HepG2 (cell line): ENCODE data around the gene STK31. TPM values are rescaled to one million over a fixed set of nuclear protein-coding genes. Genes with fewer than 3 reads are reported as not detected.
"Not testable (repeated sequence)": the region's sequence is repeated elsewhere in the genome, so short reads cannot be mapped to it uniquely, and the experiment has no call there.

ENCODE experiments used
- ATAC-seq: fragments of 200-7000 bp; cut with Tn5 transposase; 3 replicates; pipeline ENCODE4 v1.9.1; 2020; ENCODE audit warnings: mild to moderate bottlenecking, moderate library complexity
- BruUV-seq: library from RNA; stranded (reverse); fragments of 400-500 nt; replicated peaks from 2 replicates; lab custom pipeline; 2021; lab: Mats Ljungman, UMichigan
- CTCF ChIA-PET: fragments of 300-600 bp; formaldehyde crosslinking; extraction: SDS; loops from one replicate; lab custom pipeline; 2021; ENCODE audit warnings: low total read pairs, inconsistent platforms, low intra/inter-chr PET ratio; lab: Yijun Ruan, JAX
- POLR2A ChIA-PET: fragments of 350-600 bp; sonication (Branson Sonifier 250); formaldehyde crosslinking; loops from one replicate; lab custom pipeline; 2020; ENCODE audit warnings: antibody characterized with exemption, inconsistent platforms; lab: Yijun Ruan, JAX
- DNase-seq: peaks from one replicate; pipeline ENCODE4 v3.0.0-alpha.2; 2015; ENCODE audit warnings: low spot score
- FAIRE-seq: peaks from 3 replicates; lab custom pipeline; 2011; peaks lifted over from hg19 to GRCh38; lab: Jason Lieb, UNC
- H2AFZ ChIP-seq: one replicate; pipeline ENCODE4 v1.6.1; 2011; ENCODE audit warnings: low read length, inconsistent platforms
- H3K27ac ChIP-seq: fragments of 300-600 bp; 3 replicates; pipeline ENCODE4 v1.8.0; 2011; ENCODE audit warnings: mixed run types, mild to moderate bottlenecking, mixed read lengths, low read length, inconsistent platforms; ENCODE audit not compliant: insufficient read depth; ENCODE audit errors: extremely low read length
- H3K27me3 ChIP-seq, 2 experiments: fragments of 200-600 bp in 1 of 2; 2 replicates in 1 of 2; 3 replicates in 1 of 2; pipeline versions ENCODE4 v1.6.0 to v1.8.0; 2011; ENCODE audit warnings: low read length in 2 of 2, mild to moderate bottlenecking in 2 of 2, moderate library complexity in 2 of 2, inconsistent platforms in 1 of 2; ENCODE audit not compliant: insufficient read depth in 2 of 2, control insufficient read depth in 1 of 2
- H3K36me3 ChIP-seq, 2 experiments: fragments of 200-600 bp in 1 of 2; replicated peaks in 1 of 2; 2 replicates in 1 of 2; 3 replicates in 1 of 2; pipeline versions ENCODE4 v1.5.1 to v1.8.0; 2011; ENCODE audit warnings: low read length in 2 of 2, inconsistent platforms in 1 of 2; ENCODE audit not compliant: insufficient read depth in 2 of 2, control insufficient read depth in 1 of 2
- H3K4me1 ChIP-seq: 2 replicates; pipeline ENCODE4 v1.5.1; 2012; ENCODE audit warnings: low read length, inconsistent platforms; ENCODE audit not compliant: insufficient read depth
- H3K4me2 ChIP-seq: 2 replicates; pipeline ENCODE4 v1.6.0; 2011; ENCODE audit warnings: low read depth, low read length, inconsistent platforms
- H3K4me3 ChIP-seq, 3 experiments: fragments of 200-600 bp in 1 of 3; sonication (generic), shearing (Covaris generic) in 1 of 3; replicated peaks in 1 of 3; 2 replicates each; pipeline ENCODE4 v1.5.1; 2011 to 2016; ENCODE audit warnings: low read length in 3 of 3, inconsistent platforms in 2 of 3, low read depth in 2 of 3, mild to moderate bottlenecking in 2 of 3, control low read depth in 1 of 3, mixed read lengths in 1 of 3; ENCODE audit not compliant: insufficient read depth in 1 of 3
- H3K79me2 ChIP-seq: one replicate; pipeline ENCODE4 v1.6.1; 2011; ENCODE audit warnings: low read length, inconsistent platforms; ENCODE audit not compliant: insufficient read depth
- H3K9ac ChIP-seq: 2 replicates; pipeline ENCODE4 v1.6.0; 2011; ENCODE audit warnings: mild to moderate bottlenecking, low read depth, low read length, inconsistent platforms; ENCODE audit not compliant: insufficient read depth
- H3K9me3 ChIP-seq: 2 replicates; pipeline ENCODE4 v1.5.1; 2012; ENCODE audit warnings: mild to moderate bottlenecking, low read length
- H4K20me1 ChIP-seq: 2 replicates; pipeline ENCODE4 v1.6.0; 2011; ENCODE audit warnings: inconsistent platforms, mild to moderate bottlenecking, low read length, moderate library complexity; ENCODE audit not compliant: insufficient read depth
- ARID5B ChIP-seq: IDR thresholded peaks from 2 replicates; pipeline ENCODE4 v1.4.0; 2020; ENCODE audit warnings: mild to moderate bottlenecking, missing genetic modification reagents
- FOXP1 ChIP-seq, 2 experiments: fragments of 450-650 bp in 1 of 2; IDR thresholded peaks; 2 replicates each; pipeline ENCODE4 v1.6.1; 2017 to 2018; ENCODE audit warnings: antibody characterized with exemption in 1 of 2
- ZNF281 ChIP-seq: sonication (generic); formaldehyde crosslinking; IDR thresholded peaks from 2 replicates; pipeline ENCODE4 v1.4.0; 2020; ENCODE audit warnings: missing genetic modification reagents, borderline replicate concordance
- WGBS: methylation state at CpG from one replicate; pipeline ENCODE4 v1.1.6; 2017; ENCODE audit warnings: low lambda C conversion rate; 5-methylcytosine and 5-hydroxymethylcytosine counted together
- in situ Hi-C: cut with HindIII; loops from 2 replicates; pipeline ENCODE4 v1.10.0; 2017; ENCODE audit warnings: low pct_unique_long_range_greater_than_20kb; ENCODE audit not compliant: extremely low pct_ligation_motif_present
- intact Hi-C: fragments of 100-400 bp; cut with micrococcal nuclease; formaldehyde crosslinking; loops from one replicate; pipeline ENCODE4 v1.10.0; 2022; ENCODE audit not compliant: unreplicated experiment
- polyA plus RNA-seq, 8 experiments: library from polyadenylated mRNA; depleted of rRNA in 3 of 8; stranded (reverse) in 7 of 8; unstranded in 1 of 8; fragments of >200 nt; fragmentation: Illumina TruSeq in 4 of 8; extraction: Trizol in 4 of 8; gene quantifications; 2 replicates each; pipeline versions ENCODE4 v1.2.1 to v1.2.3, GENCODE V29; 2011 to 2016; ENCODE audit warnings: low read depth in 4 of 8, missing spikeins in 1 of 8, mixed read lengths in 1 of 8; ENCODE audit not compliant: insufficient read depth in 1 of 8
- total RNA-seq, 5 experiments: library from RNA; depleted of rRNA; stranded (reverse); fragments of >200 nt; fragmentation: Illumina TruSeq; extraction: Trizol; gene quantifications; 2 replicates each; pipeline ENCODE4 v1.2.3, GENCODE V29; 2016; ENCODE audit warnings: low read depth in 1 of 5

Gene STK31
- total and polyA plus RNA-seq, 2 of the 13 experiments (the other 11 are each of a cell fraction or from before 2014, with no cell fraction given) = not detected

- intact Hi-C loops, H2AFZ ChIP-seq: not testable (repeated sequence)
Measured at GRCh38 chr7:23828125-23828524, 118.1 kb downstream of the STK31 start.

GRCh38 chr7:23832733-23833132, 122.7 kb downstream of the STK31 start:
- H3K4me1 ChIP-seq, H3K36me3 ChIP-seq, DNase-seq, intact Hi-C loops, ATAC-seq, H2AFZ ChIP-seq, in situ Hi-C loops, FAIRE-seq, H3K27me3 ChIP-seq, H3K4me2 ChIP-seq, H3K27ac ChIP-seq, POLR2A ChIA-PET, H3K4me3 ChIP-seq, BruUV-seq, CTCF ChIA-PET, H4K20me1 ChIP-seq, H3K79me2 ChIP-seq, H3K9ac ChIP-seq: not testable (repeated sequence)
- WGBS = 0% methylated on average over 4 of the region's 4 CpGs
- peaks cover 31% of the 10 kb centered on the region for H3K9me3 ChIP-seq

More at GRCh38 chr7:23828125-23828524, 118.1 kb downstream of the STK31 start:
- H3K27ac ChIP-seq; BruUV-seq; H3K9ac ChIP-seq; H3K4me1 ChIP-seq; H4K20me1 ChIP-seq; H3K9me3 ChIP-seq; CTCF ChIA-PET; H3K36me3 ChIP-seq; H3K4me2 ChIP-seq; in situ Hi-C loops; DNase-seq; ATAC-seq; H3K27me3 ChIP-seq; H3K4me3 ChIP-seq; H3K79me2 ChIP-seq; FAIRE-seq; TF ChIP-seq FOXP1 (IDR thresholded peaks at IDR 0.05): not testable (repeated sequence)
- WGBS = 11% methylated on average over 5 of the region's 10 CpGs
- peak; percentile 86; the same call in 1 of the 2 replicates for TF ChIP-seq ZNF281 (CRISPR knock-in tag)
- peak; percentile 33; the same call in 1 of the 2 replicates for TF ChIP-seq ARID5B (CRISPR knock-in tag)
- 0 out of 2 replicates have a peak, but pooled peaks have one; percentile 9 for TF ChIP-seq FOXP1 (CRISPR knock-in tag; IDR thresholded peaks at IDR 0.05)
- TF ChIP-seq, all 625 proteins: peak for 3; not testable (repeated sequence) for 622
- POLR2A ChIA-PET = not testable (repeated sequence)
